ENCODE results near the gene CENPVL3.

The CENPVL3 gene

GRCh38 chrX:51571874-51572273 is 46.8 kb downstream of the CENPVL3 start:
- Histone ChIP-seq H3K4me1 (ENCODE audit: control insufficient read depth in 1 of 2, insufficient read depth in 2 of 2, low read length in 2 of 2) (no peaks in the 10 kb centered on the region), H3K27ac (ENCODE audit: low read depth, low read length) (no peak overlapping the region), H3K27me3 (ENCODE audit: control insufficient read depth in 1 of 2, insufficient read depth in 2 of 2, low read length in 2 of 2) (no peaks in the 10 kb centered on the region), H3K9ac (ENCODE audit: low read depth in 1 of 2, low read length in 2 of 2) (no peak overlapping the region), H3K36me3 (ENCODE audit: control insufficient read depth in 1 of 2, insufficient read depth in 2 of 2, low read length in 2 of 2) (no peaks in the 10 kb centered on the region), H3K9me3 (ENCODE audit: control insufficient read depth in 1 of 2, low read length in 2 of 2) (no peaks in the 10 kb centered on the region), H3K4me3 (ENCODE audit: low read depth in 1 of 2, low read length in 2 of 2) (no peak overlapping the region)

GRCh38 chrX:51569561-51569960 is 49.2 kb downstream of the CENPVL3 start:
- Histone ChIP-seq H3K9ac (ENCODE audit: low read depth in 1 of 2, low read length in 2 of 2) (no peak overlapping the region), H3K4me1 (ENCODE audit: control insufficient read depth in 1 of 2, insufficient read depth in 2 of 2, low read length in 2 of 2) (no peaks in the 10 kb centered on the region), H3K27me3 (ENCODE audit: control insufficient read depth in 1 of 2, insufficient read depth in 2 of 2, low read length in 2 of 2) (no peaks in the 10 kb centered on the region), H3K36me3 (ENCODE audit: control insufficient read depth in 1 of 2, insufficient read depth in 2 of 2, low read length in 2 of 2) (no peaks in the 10 kb centered on the region), H3K27ac (ENCODE audit: low read depth, low read length) (no peak overlapping the region), H3K4me3 (ENCODE audit: low read depth in 1 of 2, low read length in 2 of 2) (no peak overlapping the region), H3K9me3 (ENCODE audit: control insufficient read depth in 1 of 2, low read length in 2 of 2) (no peaks in the 10 kb centered on the region)

GRCh38 chrX:51568586-51568985 is 50.1 kb downstream of the CENPVL3 start:
- Histone ChIP-seq H3K4me3 (ENCODE audit: low read depth in 1 of 2, low read length in 2 of 2) (no peak overlapping the region), H3K36me3 (ENCODE audit: control insufficient read depth in 1 of 2, insufficient read depth in 2 of 2, low read length in 2 of 2) (no peaks in the 10 kb centered on the region), H3K27me3 (ENCODE audit: control insufficient read depth in 1 of 2, insufficient read depth in 2 of 2, low read length in 2 of 2) (no peaks in the 10 kb centered on the region), H3K9me3 (ENCODE audit: control insufficient read depth in 1 of 2, low read length in 2 of 2) (peaks cover 0 to 5% of the 10 kb centered on the region in 2 donors), H3K27ac (ENCODE audit: low read depth, low read length) (no peak overlapping the region), H3K9ac (ENCODE audit: low read depth in 1 of 2, low read length in 2 of 2) (no peak overlapping the region), H3K4me1 (ENCODE audit: control insufficient read depth in 1 of 2, insufficient read depth in 2 of 2, low read length in 2 of 2) (no peaks in the 10 kb centered on the region)
